Posterior cingulate gyrus (tissue), 11 donors: Measurements from ENCODE around the gene DZANK1.
"Not testable (repeated sequence)": the region's sequence is repeated elsewhere in the genome, so short reads cannot be mapped to it uniquely, and the experiment has no call there.

Source experiments
- DNase-seq, 10 donors: peaks; one replicate each; pipeline versions ENCODE4 v3.0.0 to v3.0.0-alpha.2; 2020 to 2021; ENCODE audit warnings: mixed read lengths in 3 of 10
- intact Hi-C: fragments of 100-400 bp; cut with DNase I; formaldehyde crosslinking; loops from one replicate; pipeline ENCODE4 v1.15.1; 2023

The DZANK1 gene

GRCh38 chr20:18456600-18456999 is 10.2 kb downstream of the DZANK1 start:
- intact Hi-C loops, result no loop called here
- no peak for DNase-seq

- DNase-seq, result no peak
- intact Hi-C loops, result no loop called here
These were observed 22.9 kb downstream of the DZANK1 start for GRCh38 chr20:18443886-18444285.

GRCh38 chr20:18440403-18440802 is 26.4 kb downstream of the DZANK1 start:
- no peak for DNase-seq
- intact Hi-C loops, result no loop called here

- intact Hi-C loops, result no loop called here
- DNase-seq, result no peak
These were observed 30.0 kb downstream of the DZANK1 start for GRCh38 chr20:18436847-18437246.

GRCh38 chr20:18431206-18431605 is 35.6 kb downstream of the DZANK1 start:
- no peak for DNase-seq
- intact Hi-C loops, result no loop called here

- intact Hi-C loops, result no loop called here
- no peak for DNase-seq
These were observed 36.5 kb downstream of the DZANK1 start for GRCh38 chr20:18430172-18430826.

GRCh38 chr20:18428490-18429173 is 38.2 kb downstream of the DZANK1 start:
- no peak for DNase-seq
- intact Hi-C loops, result no loop called here

GRCh38 chr20:18427214-18427613 is 39.6 kb downstream of the DZANK1 start:
- intact Hi-C loops, result no loop called here
- DNase-seq, result no peak

- intact Hi-C loops, result no loop called here
- no peak for DNase-seq
These were observed 45.2 kb downstream of the DZANK1 start for GRCh38 chr20:18421608-18422007.

GRCh38 chr20:18416486-18416885 is 50.3 kb downstream of the DZANK1 start:
- intact Hi-C loops, result no loop called here
- no peak for DNase-seq

GRCh38 chr20:18414140-18414539 is 52.7 kb downstream of the DZANK1 start:
- no peak for DNase-seq
- intact Hi-C loops, result no loop called here

- intact Hi-C loops, result no loop called here
- no peak for DNase-seq
These were observed 54.5 kb downstream of the DZANK1 start for GRCh38 chr20:18412221-18412901.

GRCh38 chr20:18405826-18406225 is 61.0 kb downstream of the DZANK1 start:
- no peak for DNase-seq
- intact Hi-C loops, result no loop called here

- DNase-seq, result no peak
- intact Hi-C loops, result no loop called here
These were observed 62.7 kb downstream of the DZANK1 start for GRCh38 chr20:18404172-18404571.

- intact Hi-C loops, result no loop called here
- DNase-seq, result no peak
These were observed 63.6 kb downstream of the DZANK1 start for GRCh38 chr20:18403269-18403668.

GRCh38 chr20:18401305-18401704 is 65.5 kb downstream of the DZANK1 start:
- intact Hi-C loops, result no loop called here
- no peak for DNase-seq

GRCh38 chr20:18400460-18400859 is 66.4 kb downstream of the DZANK1 start:
- DNase-seq, result no peak
- intact Hi-C loops, result no loop called here

- DNase-seq, intact Hi-C loops: not testable (repeated sequence)
These were observed 68.1 kb downstream of the DZANK1 start for GRCh38 chr20:18398713-18399112.

- intact Hi-C loops, result no loop called here
These were observed 69.8 kb downstream of the DZANK1 start for GRCh38 chr20:18397030-18397429.

GRCh38 chr20:18395544-18395943 is 71.3 kb downstream of the DZANK1 start:
- intact Hi-C loops, result no loop called here
- no peak for DNase-seq

More at GRCh38 chr20:18397030-18397429, 69.8 kb downstream of the DZANK1 start:
- DNase-seq, result no peak

- no peak for DNase-seq
- intact Hi-C loops, result no loop called here
These were observed 72.5 kb downstream of the DZANK1 start for GRCh38 chr20:18394363-18394762.

- DNase-seq, result no peak
- intact Hi-C loops, result no loop called here
These were observed 75.1 kb downstream of the DZANK1 start for GRCh38 chr20:18391686-18392085.
